Thyroid gland (tissue), 4 donors: ENCODE results near the gene IL27RA.

ENCODE experiments used
- POLR2A ChIP-seq, 2 donors: fragments of 450-650 bp; IDR thresholded peaks; one replicate each; pipeline ENCODE4 v1.6.1; 2017; ENCODE audit warnings: antibody characterized with exemption in 2 of 2, mild to moderate bottlenecking in 2 of 2, moderate library complexity in 1 of 2
- TF ChIP-seq, protein P1 (sequence below), 6 experiments: fragments of 200-600 bp in 3 of 6; fragments of 450-650 bp in 3 of 6; sonication (generic) in 3 of 6; IDR thresholded peaks; one replicate each; pipeline ENCODE4 v1.5.1; 2016 to 2019; ENCODE audit warnings: antibody characterized with exemption in 6 of 6, mild to moderate bottlenecking in 2 of 6, inconsistent platforms in 1 of 6, moderate library complexity in 1 of 6

DNA sequence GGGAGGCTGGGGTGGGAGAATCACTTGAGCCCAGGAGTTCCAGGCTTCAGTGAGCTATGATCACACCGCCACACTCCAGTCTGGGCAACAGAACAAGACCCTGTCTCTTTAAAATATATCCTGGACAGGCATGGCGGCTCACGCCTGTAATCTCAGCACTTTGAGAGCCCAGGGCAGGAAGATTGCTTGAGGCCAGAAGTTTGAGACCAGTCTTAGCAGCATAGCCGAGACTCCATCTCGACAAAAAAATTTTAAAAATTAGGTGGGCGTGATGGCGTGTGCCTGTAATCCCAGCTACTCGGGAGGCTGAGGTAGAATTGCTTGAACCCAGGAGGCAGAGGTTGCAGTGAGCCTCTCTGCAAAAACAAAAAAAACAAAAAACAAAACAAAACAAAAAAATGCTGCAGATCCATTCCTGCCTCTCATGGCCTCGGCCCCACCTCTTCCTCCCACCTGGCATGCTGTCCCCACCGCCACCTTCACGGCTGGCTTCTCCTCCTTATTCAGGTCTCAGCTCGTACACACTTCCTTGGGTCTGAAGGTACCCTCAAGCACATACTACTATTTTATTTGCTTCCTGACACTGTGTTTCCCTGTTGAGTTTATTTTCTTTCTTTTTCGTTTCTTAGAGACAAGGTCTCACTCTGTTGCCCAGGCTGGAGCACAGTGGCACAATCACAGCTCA lies 30.7 kb upstream of the IL27RA start:
- no peak for TF ChIP-seq POLR2A (IDR thresholded peaks at IDR 0.05)
- TF ChIP-seq, protein P1, sequence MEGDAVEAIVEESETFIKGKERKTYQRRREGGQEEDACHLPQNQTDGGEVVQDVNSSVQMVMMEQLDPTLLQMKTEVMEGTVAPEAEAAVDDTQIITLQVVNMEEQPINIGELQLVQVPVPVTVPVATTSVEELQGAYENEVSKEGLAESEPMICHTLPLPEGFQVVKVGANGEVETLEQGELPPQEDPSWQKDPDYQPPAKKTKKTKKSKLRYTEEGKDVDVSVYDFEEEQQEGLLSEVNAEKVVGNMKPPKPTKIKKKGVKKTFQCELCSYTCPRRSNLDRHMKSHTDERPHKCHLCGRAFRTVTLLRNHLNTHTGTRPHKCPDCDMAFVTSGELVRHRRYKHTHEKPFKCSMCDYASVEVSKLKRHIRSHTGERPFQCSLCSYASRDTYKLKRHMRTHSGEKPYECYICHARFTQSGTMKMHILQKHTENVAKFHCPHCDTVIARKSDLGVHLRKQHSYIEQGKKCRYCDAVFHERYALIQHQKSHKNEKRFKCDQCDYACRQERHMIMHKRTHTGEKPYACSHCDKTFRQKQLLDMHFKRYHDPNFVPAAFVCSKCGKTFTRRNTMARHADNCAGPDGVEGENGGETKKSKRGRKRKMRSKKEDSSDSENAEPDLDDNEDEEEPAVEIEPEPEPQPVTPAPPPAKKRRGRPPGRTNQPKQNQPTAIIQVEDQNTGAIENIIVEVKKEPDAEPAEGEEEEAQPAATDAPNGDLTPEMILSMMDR (IDR thresholded peaks at IDR 0.05): no peak
